ENCODE measurements around the gene SLC25A26.

The SLC25A26 gene

DNA sequence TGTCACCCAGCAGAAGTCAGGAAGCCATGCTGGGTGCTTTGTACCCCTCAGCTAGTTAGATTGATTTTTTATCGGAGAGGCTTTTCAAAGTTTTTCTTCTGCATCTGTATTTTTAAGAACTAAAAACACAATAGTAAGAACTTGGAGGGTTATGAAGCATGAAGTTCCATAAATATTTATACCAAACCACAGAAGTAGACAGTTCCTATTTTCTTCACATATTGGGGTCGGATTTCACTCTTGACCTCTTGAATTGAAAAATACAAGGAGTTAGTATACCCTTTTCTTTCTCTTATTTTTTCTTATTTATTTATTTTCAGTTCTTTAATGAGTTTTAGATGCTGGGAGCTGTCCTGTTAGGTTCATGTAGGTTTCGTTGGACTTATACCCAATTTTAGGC, 35.1 kb downstream of the SLC25A26 start:
- H3K27me3 ChIP-seq (ENCODE audit: insufficient read depth, low read depth, severe bottlenecking), result no peaks in the 10 kb centered on the region
- H3K27ac ChIP-seq, result no peak overlapping the region
- H3K9me3 ChIP-seq (ENCODE audit: severe bottlenecking), result no peaks in the 10 kb centered on the region
- no peaks in the 10 kb centered on the region for H3K36me3 ChIP-seq
- H3K4me3 ChIP-seq (ENCODE audit: low read depth, low read length), result no peak overlapping the region
- no peak for DNase-seq
- TF ChIP-seq, protein P1, sequence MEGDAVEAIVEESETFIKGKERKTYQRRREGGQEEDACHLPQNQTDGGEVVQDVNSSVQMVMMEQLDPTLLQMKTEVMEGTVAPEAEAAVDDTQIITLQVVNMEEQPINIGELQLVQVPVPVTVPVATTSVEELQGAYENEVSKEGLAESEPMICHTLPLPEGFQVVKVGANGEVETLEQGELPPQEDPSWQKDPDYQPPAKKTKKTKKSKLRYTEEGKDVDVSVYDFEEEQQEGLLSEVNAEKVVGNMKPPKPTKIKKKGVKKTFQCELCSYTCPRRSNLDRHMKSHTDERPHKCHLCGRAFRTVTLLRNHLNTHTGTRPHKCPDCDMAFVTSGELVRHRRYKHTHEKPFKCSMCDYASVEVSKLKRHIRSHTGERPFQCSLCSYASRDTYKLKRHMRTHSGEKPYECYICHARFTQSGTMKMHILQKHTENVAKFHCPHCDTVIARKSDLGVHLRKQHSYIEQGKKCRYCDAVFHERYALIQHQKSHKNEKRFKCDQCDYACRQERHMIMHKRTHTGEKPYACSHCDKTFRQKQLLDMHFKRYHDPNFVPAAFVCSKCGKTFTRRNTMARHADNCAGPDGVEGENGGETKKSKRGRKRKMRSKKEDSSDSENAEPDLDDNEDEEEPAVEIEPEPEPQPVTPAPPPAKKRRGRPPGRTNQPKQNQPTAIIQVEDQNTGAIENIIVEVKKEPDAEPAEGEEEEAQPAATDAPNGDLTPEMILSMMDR (IDR thresholded peaks at IDR 0.05; ENCODE audit: low read depth, low read length), result no peak

DNA sequence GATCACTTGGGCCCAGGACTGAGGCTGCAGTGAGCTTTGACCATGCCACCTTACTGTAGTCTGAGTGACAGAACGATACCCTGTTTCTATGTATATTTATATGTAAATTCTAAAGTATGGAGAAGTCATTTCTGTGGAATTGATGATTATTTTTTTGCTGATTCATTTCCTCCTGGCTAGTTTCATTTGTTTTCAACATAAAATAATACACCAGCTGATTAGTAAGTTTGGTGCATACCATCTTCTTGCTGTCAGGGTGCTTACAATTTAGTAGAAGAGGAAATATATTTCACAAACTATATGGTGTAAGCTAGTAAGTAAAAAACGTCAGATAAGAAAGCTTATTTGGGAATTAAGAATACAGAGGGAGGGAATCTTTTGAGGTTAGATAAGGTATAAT, 36.0 kb downstream of the SLC25A26 start:
- Histone ChIP-seq H3K9me3 (ENCODE audit: severe bottlenecking) (no peaks in the 10 kb centered on the region), H3K36me3 (no peaks in the 10 kb centered on the region), H3K27me3 (ENCODE audit: insufficient read depth, low read depth, severe bottlenecking) (no peaks in the 10 kb centered on the region), H3K27ac (no peak overlapping the region), H3K4me3 (ENCODE audit: low read depth, low read length) (no peak overlapping the region)
- no peak for DNase-seq
- TF ChIP-seq, protein P1 (IDR thresholded peaks at IDR 0.05; ENCODE audit: low read depth, low read length), result no peak

- Histone ChIP-seq H3K27ac (no peak overlapping the region), H3K4me3 (ENCODE audit: low read depth, low read length) (no peak overlapping the region), H3K27me3 (ENCODE audit: insufficient read depth, low read depth, severe bottlenecking) (no peaks in the 10 kb centered on the region), H3K36me3 (no peaks in the 10 kb centered on the region), H3K9me3 (ENCODE audit: severe bottlenecking) (no peaks in the 10 kb centered on the region)
- TF ChIP-seq, protein P1 (IDR thresholded peaks at IDR 0.05; ENCODE audit: low read depth, low read length), result no peak
- DNase-seq, result no peak
These were observed 38.9 kb downstream of the SLC25A26 start for GRCh38 chr3:66259566-66260255.

DNA sequence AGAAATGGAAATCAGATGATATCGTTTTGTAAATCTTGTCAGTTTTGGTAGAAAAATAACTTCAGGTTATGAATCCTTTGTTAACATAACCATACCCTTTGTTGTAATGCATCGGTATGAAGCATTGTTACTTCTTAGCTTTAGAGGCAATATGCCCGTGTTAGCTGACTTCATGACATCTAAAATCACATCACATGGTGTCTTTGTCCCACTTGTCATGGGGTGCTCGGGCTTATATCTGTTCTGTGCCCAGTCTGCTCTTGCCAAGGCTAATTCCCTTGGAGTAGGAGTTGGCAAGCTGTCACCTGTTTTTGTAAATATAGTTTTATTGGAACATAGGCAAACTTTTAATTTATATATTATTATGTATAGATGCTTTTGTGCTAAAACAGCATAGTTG, 39.6 kb downstream of the SLC25A26 start:
- TF ChIP-seq, protein P1 (IDR thresholded peaks at IDR 0.05; ENCODE audit: low read depth, low read length), result no peak
- no peaks in the 10 kb centered on the region for H3K36me3 ChIP-seq
- no peaks in the 10 kb centered on the region for H3K27me3 ChIP-seq (ENCODE audit: insufficient read depth, low read depth, severe bottlenecking)
- H3K4me3 ChIP-seq (ENCODE audit: low read depth, low read length), result no peak overlapping the region
- no peak overlapping the region for H3K27ac ChIP-seq
- no peak for DNase-seq
- no peaks in the 10 kb centered on the region for H3K9me3 ChIP-seq (ENCODE audit: severe bottlenecking)

- no peak overlapping the region for H3K27ac ChIP-seq
- no peaks in the 10 kb centered on the region for H3K36me3 ChIP-seq
- no peak for DNase-seq
- H3K4me3 ChIP-seq (ENCODE audit: low read depth, low read length), result no peak overlapping the region
- H3K27me3 ChIP-seq (ENCODE audit: insufficient read depth, low read depth, severe bottlenecking), result no peaks in the 10 kb centered on the region
- TF ChIP-seq, protein P1 (IDR thresholded peaks at IDR 0.05; ENCODE audit: low read depth, low read length), result no peak
- no peaks in the 10 kb centered on the region for H3K9me3 ChIP-seq (ENCODE audit: severe bottlenecking)
These were observed 40.6 kb downstream of the SLC25A26 start for GRCh38 chr3:66261355-66261754.

DNA sequence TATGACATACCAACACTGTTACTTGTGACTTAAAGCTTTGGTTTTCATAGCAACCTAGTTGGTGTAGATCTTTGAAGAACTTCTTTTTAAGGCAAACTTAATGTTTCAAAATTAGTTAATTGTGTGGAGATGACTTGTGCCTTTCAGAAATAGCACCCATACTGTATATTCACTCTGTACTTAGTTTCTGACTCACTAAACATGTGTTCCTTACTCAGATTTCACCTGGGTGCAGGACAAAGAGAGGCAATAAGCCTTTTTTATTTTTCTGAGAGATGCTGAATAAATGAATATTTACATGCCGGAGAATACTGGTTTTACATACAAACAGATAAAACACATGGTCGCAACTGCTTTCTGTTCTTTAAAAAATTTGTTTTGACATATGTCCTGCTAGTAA, 44.8 kb downstream of the SLC25A26 start:
- Histone ChIP-seq H3K27me3 (ENCODE audit: insufficient read depth, low read depth, severe bottlenecking) (no peaks in the 10 kb centered on the region), H3K4me3 (ENCODE audit: low read depth, low read length) (no peak overlapping the region), H3K36me3 (no peaks in the 10 kb centered on the region), H3K27ac (no peak overlapping the region), H3K9me3 (ENCODE audit: severe bottlenecking) (no peaks in the 10 kb centered on the region)
- no peak for DNase-seq
- TF ChIP-seq, protein P1 (IDR thresholded peaks at IDR 0.05; ENCODE audit: low read depth, low read length), result no peak

All from WERI-Rb-1 (cell line).